Measurements from ENCODE around the gene SLC26A1.

The SLC26A1 gene

GRCh38 chr4:972651-973424, 20.4 kb downstream of the SLC26A1 start:
- in situ Hi-C loops (cut with MboI; ENCODE audit: low pct_unique_long_range_greater_than_20kb, low sequenced_read_pairs, unreplicated experiment), result no loop called here
- DNase-seq (ENCODE audit: low spot score), result peak; percentile 77

DNA sequence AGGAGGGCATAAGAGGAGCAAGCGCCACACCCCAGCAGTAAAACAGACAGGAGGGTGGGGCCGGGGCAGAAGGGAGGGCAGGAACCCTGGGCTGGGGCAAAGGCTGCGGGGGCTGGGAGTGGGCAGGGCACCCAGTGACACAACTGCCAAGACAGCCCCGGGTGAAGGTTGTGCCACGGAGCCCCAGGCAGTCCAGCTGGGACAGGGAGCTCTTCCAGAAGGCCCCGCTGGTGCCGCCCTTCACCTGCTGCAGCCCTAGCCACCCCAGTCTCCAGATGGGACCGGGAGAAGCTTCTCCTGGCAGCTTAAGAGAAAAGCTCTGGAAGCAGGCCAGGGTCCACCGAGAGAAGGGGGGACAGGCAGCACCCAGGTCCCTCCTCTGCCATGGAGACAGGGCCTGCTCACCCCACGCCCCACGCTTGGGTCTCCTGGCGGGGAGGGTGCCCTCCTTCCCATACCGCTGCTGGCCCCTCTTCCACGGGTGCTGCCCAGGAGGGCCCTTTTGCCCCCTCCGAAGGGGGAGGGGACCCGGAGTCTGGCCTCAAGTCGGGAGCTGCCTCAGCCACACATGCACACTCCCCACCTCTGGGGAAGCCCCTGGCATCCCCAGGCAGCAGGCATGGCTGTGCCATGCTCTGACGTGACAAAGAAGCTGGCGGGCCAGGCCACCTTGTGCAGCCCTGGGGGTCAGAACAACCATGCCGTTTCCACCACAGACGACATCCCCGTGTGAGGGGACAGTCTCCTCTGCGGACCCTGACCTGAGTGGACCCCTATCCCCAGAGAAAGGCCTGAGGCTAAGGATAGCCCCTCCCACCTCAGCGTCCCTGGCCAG, 21.3 kb downstream of the SLC26A1 start:
- no peak for TF ChIP-seq CTCF (IDR thresholded peaks at IDR 0.05; ENCODE audit: extremely low read depth, insufficient read depth, missing control alignments)
- no peak for DNase-seq (ENCODE audit: low spot score)
- in situ Hi-C loops (cut with MboI; ENCODE audit: low pct_unique_long_range_greater_than_20kb, low sequenced_read_pairs, unreplicated experiment), result no loop called here

More at GRCh38 chr4:972651-973424, 20.4 kb downstream of the SLC26A1 start:
- TF ChIP-seq CTCF (IDR thresholded peaks at IDR 0.05; ENCODE audit: extremely low read depth, insufficient read depth, missing control alignments), result no peak

DNA sequence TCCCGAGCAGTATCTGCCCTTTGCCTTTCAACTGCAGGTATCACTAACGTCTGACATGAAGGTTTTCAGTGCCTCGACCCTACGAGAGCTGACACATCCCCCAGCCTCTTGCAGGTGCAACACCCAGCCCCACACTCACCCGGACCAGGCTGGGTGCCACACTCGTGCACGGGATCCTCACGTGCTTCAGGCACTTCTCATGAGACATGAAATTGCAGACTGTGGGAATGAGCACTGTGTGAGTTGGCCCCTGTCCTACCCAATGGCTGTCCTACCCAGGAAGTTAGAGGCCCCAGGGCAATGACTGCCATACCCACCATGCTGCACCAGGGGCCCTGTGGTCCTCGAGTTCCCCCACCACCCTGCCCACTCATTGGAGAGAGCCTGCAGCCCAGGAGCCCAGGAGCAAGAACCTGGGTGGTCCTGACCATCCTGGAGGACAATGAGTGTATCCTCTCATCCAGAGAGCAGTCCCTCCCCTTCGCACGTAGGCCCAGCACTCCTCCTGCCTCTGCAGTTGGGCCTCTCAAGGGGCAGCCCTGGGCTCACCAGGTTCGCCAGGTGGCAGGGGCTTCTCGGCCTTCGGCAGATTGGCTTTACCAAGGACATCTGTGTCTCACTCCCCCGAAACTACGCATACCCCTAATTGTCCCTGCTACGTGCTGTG, 22.2 kb downstream of the SLC26A1 start:
- in situ Hi-C loops (cut with MboI; ENCODE audit: low pct_unique_long_range_greater_than_20kb, low sequenced_read_pairs, unreplicated experiment), result no loop called here
- TF ChIP-seq CTCF (IDR thresholded peaks at IDR 0.05; ENCODE audit: extremely low read depth, insufficient read depth, missing control alignments), result no peak
- DNase-seq (ENCODE audit: low spot score), result no peak

- no peak for DNase-seq (ENCODE audit: low spot score)
- in situ Hi-C loops (cut with MboI; ENCODE audit: low pct_unique_long_range_greater_than_20kb, low sequenced_read_pairs, unreplicated experiment), result no loop called here
- TF ChIP-seq CTCF (IDR thresholded peaks at IDR 0.05; ENCODE audit: extremely low read depth, insufficient read depth, missing control alignments), result no peak
These were observed 23.0 kb downstream of the SLC26A1 start for GRCh38 chr4:970046-970745.

GRCh38 chr4:968621-969394, 24.4 kb downstream of the SLC26A1 start:
- DNase-seq (ENCODE audit: low spot score), result no peak
- in situ Hi-C loops (cut with MboI; ENCODE audit: low pct_unique_long_range_greater_than_20kb, low sequenced_read_pairs, unreplicated experiment), result no loop called here
- no peak for TF ChIP-seq CTCF (IDR thresholded peaks at IDR 0.05; ENCODE audit: extremely low read depth, insufficient read depth, missing control alignments)
